Occipital lobe (tissue), 2 donors: ENCODE data around the gene MFSD11. TPM values are rescaled to one million over a fixed set of nuclear protein-coding genes. Genes with fewer than 3 reads are reported as not detected.

Source experiments
- small RNA-seq: library from RNA; depleted of rRNA; stranded (forward); fragments of <200 nt; gene quantifications from one replicate; pipeline ENCODE3, GENCODE V24; 2014
- total RNA-seq: library from RNA; depleted of rRNA; stranded (reverse); fragments of >200 nt; gene quantifications from one replicate; pipeline ENCODE4 v1.2.3, GENCODE V29; 2014

Gene MFSD11
- total RNA-seq, 1 donor from 2014 or later, result 61.3 TPM

Small RNA genes within 50 kb of the gene (small RNA-seq; reads per million reads assigned to genes)
- gene AC005837.3 (not detected), gene RF02271 (not detected), gene RNU6-97P (not detected), gene RNY4P36 (2.6 reads per million, percentile 86 among the genes with 10 or more reads in this experiment)

Other genes with a start within 250 kb of the MFSD11 start
- 2.2 TPM for gene RHBDF2, start 236.7 kb upstream of the MFSD11 start, total RNA-seq
- 1.2 TPM for gene CYGB, start 200.4 kb upstream of the MFSD11 start, total RNA-seq
- gene PRCD, start 198.1 kb upstream of the MFSD11 start, total RNA-seq, result 1.9 TPM
- not detected for gene ST6GALNAC2, start 152.3 kb upstream of the MFSD11 start, total RNA-seq
- 1.7 TPM for gene ST6GALNAC1, start 94.4 kb upstream of the MFSD11 start, total RNA-seq
- 34.6 TPM for gene MXRA7, start 27.2 kb upstream of the MFSD11 start, total RNA-seq
- 20.0 TPM for gene JMJD6, start 11.5 kb upstream of the MFSD11 start, total RNA-seq
- 17.8 TPM for gene METTL23, start 11.3 kb upstream of the MFSD11 start, total RNA-seq
- gene SRSF2, start 788 bp upstream of the MFSD11 start, total RNA-seq, result 87.7 TPM
- 23.7 TPM for gene MGAT5B, start 130.3 kb downstream of the MFSD11 start, total RNA-seq